SK-N-SH treated with all-trans-retinoic acid at 6 μM for 48 hours (cell line): ENCODE measurements around the gene EMID1.

ENCODE experiments used
- ATAC-seq: fragments of 200-7000 bp; cut with Tn5 transposase; 3 replicates; pipeline ENCODE4 v1.9.1; 2020; ENCODE audit warnings: mild to moderate bottlenecking, moderate library complexity
- ARNTL ChIP-seq: fragments of 450-650 bp; formaldehyde crosslinking; IDR thresholded peaks from 2 replicates; pipeline ENCODE4 v1.5.0; 2020; ENCODE audit warnings: low read depth, mild to moderate bottlenecking, moderate library complexity, borderline replicate concordance
- BACH2 ChIP-seq: fragments of 250-450 bp; sonication (Bioruptor Pico); IDR thresholded peaks from 2 replicates; pipeline ENCODE4 v1.9.0; 2021; ENCODE audit warnings: mild to moderate bottlenecking, borderline replicate concordance
- CSDC2 ChIP-seq: fragments of 250-450 bp; sonication (Bioruptor Pico); IDR thresholded peaks from 2 replicates; pipeline ENCODE4 v1.5.0; 2020; ENCODE audit warnings: mild to moderate bottlenecking, moderate library complexity
- ESRRG ChIP-seq: fragments of 250-450 bp; sonication (Bioruptor Pico); IDR thresholded peaks from 2 replicates; pipeline ENCODE4 v1.6.1; 2021; ENCODE audit warnings: mild to moderate bottlenecking
- GLIS3 ChIP-seq: fragments of 250-450 bp; sonication (Bioruptor Pico); IDR thresholded peaks from 2 replicates; pipeline ENCODE4 v1.5.0; 2020; ENCODE audit warnings: mild to moderate bottlenecking, moderate library complexity
- ISL1 ChIP-seq: fragments of 250-450 bp; sonication (Bioruptor Pico); IDR thresholded peaks from 2 replicates; pipeline ENCODE4 v2.1.2; 2022; ENCODE audit warnings: mild to moderate bottlenecking, moderate library complexity
- OSR1 ChIP-seq: fragments of 250-450 bp; sonication (Bioruptor Pico); IDR thresholded peaks from 2 replicates; pipeline ENCODE4 v1.8.0; 2022; ENCODE audit warnings: moderate library complexity, mild to moderate bottlenecking, inconsistent platforms
- PPARA ChIP-seq: fragments of 250-450 bp; sonication (Bioruptor Pico); IDR thresholded peaks from 2 replicates; pipeline ENCODE4 v1.5.0; 2020; ENCODE audit warnings: mild to moderate bottlenecking, borderline replicate concordance
- RARB ChIP-seq: fragments of 250-450 bp; sonication (Bioruptor Pico); IDR thresholded peaks from 2 replicates; pipeline ENCODE4 v1.8.0; 2021; ENCODE audit warnings: mild to moderate bottlenecking, moderate library complexity
- SNAI2 ChIP-seq: fragments of 250-450 bp; sonication (Bioruptor Pico); IDR thresholded peaks from 2 replicates; pipeline ENCODE4 v1.5.0; 2020; ENCODE audit warnings: mild to moderate bottlenecking, moderate library complexity
- TCF4 ChIP-seq: fragments of 250-450 bp; sonication (Bioruptor Pico); IDR thresholded peaks from 2 replicates; pipeline ENCODE4 v1.8.0; 2021; ENCODE audit warnings: mild to moderate bottlenecking, moderate library complexity, borderline replicate concordance
- TOX ChIP-seq: fragments of 250-450 bp; sonication (Bioruptor Pico); IDR thresholded peaks from 2 replicates; pipeline ENCODE4 v1.8.0; 2021; ENCODE audit warnings: mild to moderate bottlenecking, moderate library complexity, borderline replicate concordance
- ZC3H10 ChIP-seq: fragments of 250-450 bp; sonication (Bioruptor Pico); IDR thresholded peaks from 2 replicates; pipeline ENCODE4 v1.5.1; 2021; ENCODE audit warnings: mild to moderate bottlenecking, moderate library complexity
- ZFP3 ChIP-seq: fragments of 250-450 bp; sonication (Bioruptor Pico); IDR thresholded peaks from 2 replicates; pipeline ENCODE4 v1.5.0; 2020; ENCODE audit warnings: mild to moderate bottlenecking, moderate library complexity
- ZFP30 ChIP-seq: fragments of 450-650 bp; formaldehyde crosslinking; IDR thresholded peaks from 2 replicates; pipeline ENCODE4 v1.5.0; 2022; ENCODE audit warnings: mild to moderate bottlenecking, moderate library complexity
- ZNF565 ChIP-seq: fragments of 450-650 bp; formaldehyde crosslinking; conservative IDR thresholded peaks from 2 replicates; pipeline ENCODE4 v1.5.0; 2020; ENCODE audit warnings: low read depth, mild to moderate bottlenecking, moderate library complexity
- ZNF70 ChIP-seq: fragments of 450-650 bp; formaldehyde crosslinking; IDR thresholded peaks from 2 replicates; pipeline ENCODE4 v1.5.0; 2020; ENCODE audit warnings: mild to moderate bottlenecking, moderate library complexity
- ZNF8 ChIP-seq: fragments of 450-650 bp; formaldehyde crosslinking; IDR thresholded peaks from 2 replicates; pipeline ENCODE4 v1.5.0; 2020; ENCODE audit warnings: mild to moderate bottlenecking, moderate library complexity
- TF ChIP-seq, protein P1 (sequence below): fragments of 250-450 bp; sonication (Bioruptor Pico); IDR thresholded peaks from 2 replicates; pipeline ENCODE4 v1.8.0; 2020; ENCODE audit warnings: mild to moderate bottlenecking, moderate library complexity, borderline replicate concordance
- TF ChIP-seq, protein P2 (sequence below): fragments of 250-450 bp; sonication (Bioruptor Pico); IDR thresholded peaks from 2 replicates; pipeline ENCODE4 v1.5.1; 2020; ENCODE audit warnings: low read depth, mild to moderate bottlenecking, moderate library complexity
- TF ChIP-seq, protein P3 (sequence below): fragments of 250-450 bp; sonication (Bioruptor Pico); IDR thresholded peaks from 2 replicates; pipeline ENCODE4 v1.5.1; 2021; ENCODE audit warnings: mild to moderate bottlenecking, moderate library complexity
- TF ChIP-seq, protein P4 (sequence below): fragments of 250-450 bp; sonication (Bioruptor Pico); IDR thresholded peaks from 2 replicates; pipeline ENCODE4 v1.5.0; 2020; ENCODE audit warnings: mild to moderate bottlenecking, moderate library complexity

The EMID1 gene

DNA sequence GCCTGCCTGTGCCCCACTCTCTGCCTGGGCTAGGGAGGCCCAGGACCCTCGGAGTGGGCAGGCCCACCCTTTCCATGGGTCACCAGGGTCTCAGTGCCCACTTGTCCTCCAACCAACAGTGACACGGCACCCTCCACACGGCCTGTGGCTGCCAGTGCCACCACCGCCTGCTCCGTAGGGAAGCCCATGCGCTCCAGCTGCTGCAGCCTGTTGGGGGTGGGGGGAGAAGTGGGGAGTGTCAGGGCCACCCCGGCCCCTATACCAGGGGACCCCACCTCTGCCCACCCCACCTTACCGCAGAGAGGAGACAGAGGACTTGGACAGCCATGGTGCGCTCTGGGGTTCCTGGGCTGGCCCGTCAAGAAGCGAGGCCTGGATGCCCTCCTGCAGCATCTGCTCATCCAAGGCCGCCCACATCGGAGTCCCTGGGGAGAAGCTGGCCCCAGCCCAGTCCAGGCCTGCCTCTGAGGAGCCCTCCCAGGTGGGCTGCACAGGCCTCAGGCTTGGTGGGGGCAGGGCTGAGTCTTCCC is 54.4 kb downstream of the EMID1 start:
- ATAC-seq: no peak
- TF ChIP-seq ZFP30 (CRISPR knock-in tag) (no peak), TOX (CRISPR knock-in tag) (no peak), ZFP3 (CRISPR knock-in tag) (no peak), CSDC2 (no peak), TCF4 (CRISPR knock-in tag) (no peak), GLIS3 (CRISPR knock-in tag) (no peak), OSR1 (CRISPR knock-in tag) (no peak), SNAI2 (CRISPR knock-in tag) (no peak), ZNF565 (CRISPR knock-in tag) (no peak), ESRRG (CRISPR knock-in tag) (no peak)
- TF ChIP-seq, protein P1, sequence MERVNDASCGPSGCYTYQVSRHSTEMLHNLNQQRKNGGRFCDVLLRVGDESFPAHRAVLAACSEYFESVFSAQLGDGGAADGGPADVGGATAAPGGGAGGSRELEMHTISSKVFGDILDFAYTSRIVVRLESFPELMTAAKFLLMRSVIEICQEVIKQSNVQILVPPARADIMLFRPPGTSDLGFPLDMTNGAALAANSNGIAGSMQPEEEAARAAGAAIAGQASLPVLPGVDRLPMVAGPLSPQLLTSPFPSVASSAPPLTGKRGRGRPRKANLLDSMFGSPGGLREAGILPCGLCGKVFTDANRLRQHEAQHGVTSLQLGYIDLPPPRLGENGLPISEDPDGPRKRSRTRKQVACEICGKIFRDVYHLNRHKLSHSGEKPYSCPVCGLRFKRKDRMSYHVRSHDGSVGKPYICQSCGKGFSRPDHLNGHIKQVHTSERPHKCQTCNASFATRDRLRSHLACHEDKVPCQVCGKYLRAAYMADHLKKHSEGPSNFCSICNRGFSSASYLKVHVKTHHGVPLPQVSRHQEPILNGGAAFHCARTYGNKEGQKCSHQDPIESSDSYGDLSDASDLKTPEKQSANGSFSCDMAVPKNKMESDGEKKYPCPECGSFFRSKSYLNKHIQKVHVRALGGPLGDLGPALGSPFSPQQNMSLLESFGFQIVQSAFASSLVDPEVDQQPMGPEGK (CRISPR knock-in tag): no peak
- TF ChIP-seq, protein P2, sequence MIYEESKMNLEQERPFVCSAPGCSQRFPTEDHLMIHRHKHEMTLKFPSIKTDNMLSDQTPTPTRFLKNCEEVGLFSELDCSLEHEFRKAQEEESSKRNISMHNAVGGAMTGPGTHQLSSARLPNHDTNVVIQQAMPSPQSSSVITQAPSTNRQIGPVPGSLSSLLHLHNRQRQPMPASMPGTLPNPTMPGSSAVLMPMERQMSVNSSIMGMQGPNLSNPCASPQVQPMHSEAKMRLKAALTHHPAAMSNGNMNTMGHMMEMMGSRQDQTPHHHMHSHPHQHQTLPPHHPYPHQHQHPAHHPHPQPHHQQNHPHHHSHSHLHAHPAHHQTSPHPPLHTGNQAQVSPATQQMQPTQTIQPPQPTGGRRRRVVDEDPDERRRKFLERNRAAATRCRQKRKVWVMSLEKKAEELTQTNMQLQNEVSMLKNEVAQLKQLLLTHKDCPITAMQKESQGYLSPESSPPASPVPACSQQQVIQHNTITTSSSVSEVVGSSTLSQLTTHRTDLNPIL (CRISPR knock-in tag): no peak

DNA sequence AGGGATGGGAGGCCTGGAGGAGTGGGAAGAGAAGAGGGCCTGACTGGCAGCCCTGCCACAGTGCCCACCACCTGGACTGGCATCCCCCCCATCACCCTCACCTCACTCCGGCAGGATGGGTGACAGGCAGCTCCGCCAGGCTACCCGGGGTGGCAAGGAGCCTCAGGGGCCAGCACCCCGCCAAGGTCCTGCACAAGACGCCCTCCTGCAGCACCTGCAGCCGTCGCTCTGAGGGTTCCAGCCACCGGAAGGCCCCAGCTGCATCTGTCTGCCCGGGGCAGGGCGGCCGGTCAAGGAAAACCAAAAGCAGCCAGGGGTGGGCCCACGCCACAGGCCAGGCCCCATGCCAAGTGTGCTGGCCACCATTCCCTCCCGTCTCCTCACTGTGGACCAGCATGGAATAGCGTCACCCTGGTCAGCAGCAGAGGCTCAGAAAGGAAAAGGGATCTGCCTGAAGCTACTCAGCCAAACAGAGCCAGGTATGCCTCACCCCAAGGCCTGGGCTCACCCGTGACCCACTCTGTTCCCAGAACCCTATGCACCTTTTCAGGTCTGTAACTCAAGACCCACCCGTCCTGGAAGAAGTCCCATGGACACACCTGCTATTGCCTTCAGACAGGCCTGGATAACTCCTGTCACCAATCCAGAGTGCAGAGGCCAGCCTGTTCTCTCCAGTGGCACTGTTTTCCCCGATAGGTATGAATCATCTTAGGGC is 55.1 kb downstream of the EMID1 start:
- ATAC-seq: no peak
- no peak for TF ChIP-seq ZNF565 (CRISPR knock-in tag)
- TF ChIP-seq PPARA (CRISPR knock-in tag): no peak
- no peak for TF ChIP-seq RARB (CRISPR knock-in tag)
- TF ChIP-seq ZC3H10 (CRISPR knock-in tag): no peak
- TF ChIP-seq TCF4 (CRISPR knock-in tag): no peak
- TF ChIP-seq BACH2 (CRISPR knock-in tag): no peak
- no peak for TF ChIP-seq GLIS3 (CRISPR knock-in tag)
- TF ChIP-seq ESRRG (CRISPR knock-in tag): no peak
- TF ChIP-seq ZNF70 (CRISPR knock-in tag): no peak
- TF ChIP-seq ZNF8: no peak
- TF ChIP-seq, protein P3, sequence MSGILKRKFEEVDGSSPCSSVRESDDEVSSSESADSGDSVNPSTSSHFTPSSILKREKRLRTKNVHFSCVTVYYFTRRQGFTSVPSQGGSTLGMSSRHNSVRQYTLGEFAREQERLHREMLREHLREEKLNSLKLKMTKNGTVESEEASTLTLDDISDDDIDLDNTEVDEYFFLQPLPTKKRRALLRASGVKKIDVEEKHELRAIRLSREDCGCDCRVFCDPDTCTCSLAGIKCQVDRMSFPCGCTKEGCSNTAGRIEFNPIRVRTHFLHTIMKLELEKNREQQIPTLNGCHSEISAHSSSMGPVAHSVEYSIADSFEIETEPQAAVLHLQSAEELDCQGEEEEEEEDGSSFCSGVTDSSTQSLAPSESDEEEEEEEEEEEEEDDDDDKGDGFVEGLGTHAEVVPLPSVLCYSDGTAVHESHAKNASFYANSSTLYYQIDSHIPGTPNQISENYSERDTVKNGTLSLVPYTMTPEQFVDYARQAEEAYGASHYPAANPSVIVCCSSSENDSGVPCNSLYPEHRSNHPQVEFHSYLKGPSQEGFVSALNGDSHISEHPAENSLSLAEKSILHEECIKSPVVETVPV: no peak
- TF ChIP-seq, protein P1 (CRISPR knock-in tag): no peak

DNA sequence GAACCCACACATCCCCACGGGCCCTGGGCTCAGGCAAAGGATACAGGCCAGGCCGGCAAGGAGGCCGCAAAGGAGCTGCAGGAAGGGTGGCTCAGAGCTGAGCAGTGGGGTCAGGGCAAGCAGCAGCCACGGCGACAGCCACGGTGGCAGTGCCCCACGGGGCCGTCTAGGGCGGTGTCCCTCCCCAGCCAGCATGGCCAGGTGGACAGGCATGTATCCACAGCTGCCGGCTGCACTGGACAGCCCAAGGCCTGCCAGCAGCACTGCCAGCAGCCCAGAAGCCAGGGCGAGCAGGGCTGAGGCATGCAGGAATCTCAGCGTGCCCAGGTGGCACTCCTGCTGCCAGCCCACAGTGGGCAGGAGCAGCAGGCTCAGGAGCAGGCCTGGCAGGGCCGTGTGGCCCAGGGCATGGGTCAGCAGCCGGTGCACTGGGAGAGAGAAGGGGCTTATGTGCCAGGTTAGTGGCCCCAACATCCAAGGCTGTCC is 58.1 kb downstream of the EMID1 start:
- ATAC-seq: no peak

More for the DNA sequence above, 58.1 kb downstream of the EMID1 start:
- TF ChIP-seq RARB (CRISPR knock-in tag) (no peak), ISL1 (CRISPR knock-in tag) (no peak), SNAI2 (CRISPR knock-in tag) (no peak), ARNTL (CRISPR knock-in tag) (no peak), GLIS3 (CRISPR knock-in tag) (no peak), TCF4 (CRISPR knock-in tag) (no peak)
- TF ChIP-seq, protein P4, sequence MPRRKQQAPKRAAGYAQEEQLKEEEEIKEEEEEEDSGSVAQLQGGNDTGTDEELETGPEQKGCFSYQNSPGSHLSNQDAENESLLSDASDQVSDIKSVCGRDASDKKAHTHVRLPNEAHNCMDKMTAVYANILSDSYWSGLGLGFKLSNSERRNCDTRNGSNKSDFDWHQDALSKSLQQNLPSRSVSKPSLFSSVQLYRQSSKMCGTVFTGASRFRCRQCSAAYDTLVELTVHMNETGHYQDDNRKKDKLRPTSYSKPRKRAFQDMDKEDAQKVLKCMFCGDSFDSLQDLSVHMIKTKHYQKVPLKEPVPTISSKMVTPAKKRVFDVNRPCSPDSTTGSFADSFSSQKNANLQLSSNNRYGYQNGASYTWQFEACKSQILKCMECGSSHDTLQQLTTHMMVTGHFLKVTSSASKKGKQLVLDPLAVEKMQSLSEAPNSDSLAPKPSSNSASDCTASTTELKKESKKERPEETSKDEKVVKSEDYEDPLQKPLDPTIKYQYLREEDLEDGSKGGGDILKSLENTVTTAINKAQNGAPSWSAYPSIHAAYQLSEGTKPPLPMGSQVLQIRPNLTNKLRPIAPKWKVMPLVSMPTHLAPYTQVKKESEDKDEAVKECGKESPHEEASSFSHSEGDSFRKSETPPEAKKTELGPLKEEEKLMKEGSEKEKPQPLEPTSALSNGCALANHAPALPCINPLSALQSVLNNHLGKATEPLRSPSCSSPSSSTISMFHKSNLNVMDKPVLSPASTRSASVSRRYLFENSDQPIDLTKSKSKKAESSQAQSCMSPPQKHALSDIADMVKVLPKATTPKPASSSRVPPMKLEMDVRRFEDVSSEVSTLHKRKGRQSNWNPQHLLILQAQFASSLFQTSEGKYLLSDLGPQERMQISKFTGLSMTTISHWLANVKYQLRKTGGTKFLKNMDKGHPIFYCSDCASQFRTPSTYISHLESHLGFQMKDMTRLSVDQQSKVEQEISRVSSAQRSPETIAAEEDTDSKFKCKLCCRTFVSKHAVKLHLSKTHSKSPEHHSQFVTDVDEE (CRISPR knock-in tag): no peak
- TF ChIP-seq, protein P3: no peak
- TF ChIP-seq, protein P1 (CRISPR knock-in tag): no peak
- TF ChIP-seq, all 23 proteins: peak for 0
